Forelimb muscle (tissue), 1 donor: ENCODE data around the gene RNF114. TPM values are rescaled to one million over a fixed set of nuclear protein-coding genes. Genes with fewer than 3 reads are reported as not detected.
"Not testable (repeated sequence)": the region's sequence is repeated elsewhere in the genome, so short reads cannot be mapped to it uniquely, and the experiment has no call there.

Source experiments
- DNase-seq: peaks from one replicate; pipeline ENCODE4 v3.0.0-alpha.2; 2013; ENCODE audit warnings: low read depth
- polyA plus RNA-seq: library from polyadenylated mRNA; unstranded; fragments of 120-200 nt; gene quantifications from one replicate; pipeline ENCODE4 v1.2.1, GENCODE V29; 2013; ENCODE audit not compliant: insufficient read length

The RNF114 gene, protein sequence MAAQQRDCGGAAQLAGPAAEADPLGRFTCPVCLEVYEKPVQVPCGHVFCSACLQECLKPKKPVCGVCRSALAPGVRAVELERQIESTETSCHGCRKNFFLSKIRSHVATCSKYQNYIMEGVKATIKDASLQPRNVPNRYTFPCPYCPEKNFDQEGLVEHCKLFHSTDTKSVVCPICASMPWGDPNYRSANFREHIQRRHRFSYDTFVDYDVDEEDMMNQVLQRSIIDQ
- polyA plus RNA-seq = 45.3 TPM

- DNase-seq = peak; percentile 82
Measured at GRCh38 chr20:49936153-49937026, at the start of gene RNF114. TSS of gene RNF114 (plus strand) at chr20:49936397. CDS start at chr20:49936413, 16 bp downstream.

DNA sequence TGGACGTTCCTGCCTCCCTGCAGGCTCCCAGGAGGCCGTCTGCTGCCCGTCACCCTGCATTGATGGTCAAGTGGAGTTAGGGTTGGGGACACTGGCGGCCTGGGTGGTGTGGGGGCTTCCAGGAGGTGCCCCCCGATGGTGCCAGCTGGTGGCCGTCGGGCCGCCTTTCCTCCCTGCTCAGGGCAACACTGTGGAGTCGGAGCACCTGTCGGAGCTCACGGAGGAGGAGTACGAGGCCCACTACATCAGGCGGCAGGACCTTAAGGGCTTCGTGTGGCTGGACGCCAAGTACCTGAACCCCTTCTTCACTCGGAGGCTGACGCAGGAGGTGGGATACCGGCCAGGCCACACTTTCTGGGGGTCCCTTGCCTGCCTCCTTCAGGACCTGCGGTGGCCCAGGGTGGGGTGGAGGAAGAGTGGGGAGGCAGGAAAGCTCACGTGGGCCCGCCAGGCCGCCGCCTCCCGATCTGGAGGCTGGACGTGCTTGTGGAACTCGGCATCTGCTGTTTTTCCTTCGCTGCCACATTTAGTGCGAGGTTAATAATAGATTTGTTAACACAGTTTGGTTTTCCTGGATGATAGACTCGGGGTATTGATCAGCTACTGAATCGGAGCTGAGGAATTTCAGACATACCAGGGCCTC is 49.5 kb upstream of the RNF114 start:
- no peak for DNase-seq

- DNase-seq = no peak
Measured at GRCh38 chr20:49887251-49888211, 48.7 kb upstream of the RNF114 start.

DNA sequence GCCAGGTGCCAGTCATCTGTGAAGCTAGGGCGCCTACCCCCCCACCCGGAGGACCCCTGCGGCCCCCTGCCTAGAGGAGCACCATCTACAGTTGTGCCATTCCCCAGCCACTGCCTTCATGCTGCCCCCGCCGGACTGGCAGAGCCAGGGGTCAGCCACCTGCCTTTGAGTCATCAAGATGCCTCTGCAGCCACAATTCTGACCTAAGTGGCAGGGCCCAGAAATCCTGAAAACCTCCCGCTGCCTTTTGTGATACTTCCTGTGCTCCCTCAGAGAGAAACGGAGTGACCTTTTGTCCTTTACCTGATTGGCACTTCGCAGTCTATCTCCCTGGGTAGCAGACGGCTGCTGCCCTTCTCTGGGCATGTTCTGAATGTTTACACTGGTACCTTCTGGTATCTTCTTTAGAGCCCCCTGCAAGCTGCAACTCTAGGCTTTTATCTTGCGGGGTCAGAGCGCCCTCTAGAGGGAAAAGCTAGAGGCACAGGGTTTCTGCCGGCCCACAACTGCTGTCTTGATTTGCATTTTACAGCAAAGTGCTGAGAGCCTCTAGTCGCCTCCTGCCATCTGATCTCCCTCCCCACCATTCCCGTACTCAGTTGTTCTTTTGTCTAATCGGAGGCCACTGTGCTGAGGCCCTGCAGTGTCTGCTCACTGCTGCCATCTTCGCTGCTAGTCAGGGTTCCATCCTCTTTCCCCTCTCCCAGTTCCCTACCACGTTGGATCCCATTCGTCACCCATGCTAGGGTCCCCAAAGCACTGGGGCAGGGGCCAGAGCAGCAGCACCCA is 47.8 kb upstream of the RNF114 start:
- no peak for DNase-seq

DNA sequence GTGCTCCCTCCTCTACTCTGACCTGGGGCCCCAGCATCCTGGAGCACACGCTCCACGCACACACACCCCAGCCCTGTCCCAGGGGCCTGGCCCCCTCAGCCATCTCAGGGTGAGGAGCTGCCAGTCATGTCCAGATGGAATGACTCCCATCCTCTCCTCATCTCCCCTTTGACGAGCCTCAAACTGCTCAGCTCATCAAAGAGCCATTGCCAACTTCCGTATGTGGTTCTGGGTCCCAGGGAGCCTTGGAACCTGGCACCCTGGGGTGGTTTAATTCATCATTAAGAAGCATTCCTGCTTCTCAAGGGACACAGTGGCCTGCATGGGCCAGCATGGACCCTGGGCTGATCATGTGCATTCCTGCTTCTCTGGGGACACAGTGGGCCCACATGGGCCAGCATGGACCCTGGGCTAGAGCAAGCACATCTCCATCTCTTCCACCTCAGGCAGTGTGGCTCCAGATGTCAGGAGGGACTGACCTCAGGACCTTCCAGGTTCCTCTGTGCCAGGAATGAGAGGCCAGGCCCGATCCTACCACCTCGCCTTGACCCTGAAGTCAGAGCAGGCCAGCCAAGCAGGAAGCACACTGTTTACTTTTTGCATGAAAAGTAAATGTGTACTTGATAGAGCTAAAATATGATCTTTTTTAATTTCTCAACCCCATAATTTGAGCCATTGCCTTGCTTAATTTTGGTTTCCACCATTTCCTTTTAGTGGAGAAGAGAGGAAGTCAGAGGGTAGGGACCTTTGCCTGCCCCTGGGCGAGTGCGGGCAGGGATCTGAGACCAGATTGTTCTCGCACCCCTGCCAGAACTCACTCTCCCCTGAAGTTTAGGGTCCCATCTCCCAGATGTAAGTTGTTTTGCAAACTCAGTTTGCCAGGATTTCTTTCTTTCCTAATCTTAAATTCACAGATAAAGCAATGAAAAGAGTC is 46.9 kb upstream of the RNF114 start:
- DNase-seq = no peak

DNA sequence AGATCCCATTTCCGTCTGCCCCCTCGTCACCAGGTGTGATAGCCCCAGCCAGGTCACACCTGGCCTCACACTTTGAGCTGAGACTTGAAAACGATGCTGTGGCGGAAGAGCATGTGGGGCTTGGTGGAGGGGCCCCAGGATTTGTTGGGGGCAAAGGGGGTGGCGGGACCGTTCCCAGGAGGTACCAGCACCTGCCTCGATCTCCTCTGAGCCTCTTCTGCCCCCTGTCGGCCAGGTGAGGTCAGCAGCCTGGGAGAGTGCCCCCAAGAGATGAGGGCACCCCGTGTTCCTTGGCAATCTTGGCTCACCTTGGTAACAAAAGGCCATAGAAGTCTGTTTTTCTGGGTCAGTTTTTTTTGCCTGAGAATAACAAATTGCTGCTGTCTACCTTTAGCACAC is 46.3 kb upstream of the RNF114 start:
- no peak for DNase-seq

- no peak for DNase-seq
Measured at GRCh38 chr20:49890471-49891361, 45.5 kb upstream of the RNF114 start.

GRCh38 chr20:49891476-49892110 is 44.6 kb upstream of the RNF114 start:
- DNase-seq = no peak

DNA sequence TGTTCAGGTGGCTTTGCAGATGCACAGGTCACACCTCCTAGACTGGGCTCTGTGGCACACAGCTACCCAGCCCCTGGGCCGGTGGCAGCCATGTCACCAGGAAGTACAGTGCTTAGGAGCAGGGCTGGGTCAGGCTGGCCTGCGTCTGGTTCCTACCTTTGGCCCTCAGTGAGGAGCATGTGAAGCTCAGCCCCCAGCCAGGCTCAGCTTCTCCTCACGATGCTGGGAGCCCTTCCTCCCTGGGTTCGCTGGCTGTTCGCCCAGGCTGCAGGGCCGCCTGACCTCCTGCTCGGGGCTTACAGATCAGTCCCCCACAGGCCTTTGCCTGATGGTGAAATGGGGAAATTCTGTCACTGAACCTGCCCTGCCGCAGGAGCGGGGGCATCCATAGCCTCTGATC is 43.9 kb upstream of the RNF114 start:
- no peak for DNase-seq

GRCh38 chr20:49892817-49893216 is 43.4 kb upstream of the RNF114 start:
- DNase-seq = no peak

DNA sequence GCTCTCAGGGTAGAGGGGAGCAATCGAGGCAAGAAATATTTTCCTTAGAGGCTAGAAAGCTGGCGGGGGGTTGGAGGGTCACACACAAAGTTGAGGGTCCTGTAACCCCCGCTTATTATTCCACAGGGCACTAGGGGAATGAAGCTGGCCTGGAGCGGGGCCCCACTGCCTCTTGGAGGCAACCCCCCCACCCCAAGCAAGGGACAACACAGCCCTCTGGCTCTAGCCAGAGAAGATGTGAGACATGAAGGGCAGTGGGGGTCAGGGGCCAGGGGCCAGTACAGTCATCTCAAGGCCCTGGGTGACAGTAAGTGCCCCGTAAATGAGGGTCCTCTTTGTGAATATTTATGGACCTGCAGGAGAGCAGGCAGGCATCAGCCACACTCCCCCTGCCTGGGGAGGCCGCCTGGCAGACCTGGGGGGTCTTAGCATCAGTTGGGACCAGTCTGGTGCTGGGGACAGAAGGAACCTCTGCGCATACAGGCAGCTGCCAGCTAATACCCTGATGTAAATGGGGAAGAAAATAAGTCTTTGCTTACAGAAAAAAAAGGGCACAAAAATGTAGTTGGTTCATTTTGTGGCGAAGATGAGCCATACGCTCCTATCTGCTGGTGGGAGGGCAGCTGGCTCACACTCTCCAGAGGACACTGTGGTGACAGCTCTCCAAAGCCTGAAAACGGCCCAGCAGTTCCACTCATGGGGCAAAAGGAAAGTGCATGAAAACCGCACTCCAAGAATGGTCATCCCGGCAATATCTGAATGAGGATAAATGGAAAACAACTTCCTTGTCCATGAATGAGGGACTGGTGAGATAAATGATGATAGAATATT is 42.7 kb upstream of the RNF114 start:
- no peak for DNase-seq

GRCh38 chr20:49894073-49894470 is 42.1 kb upstream of the RNF114 start:
- no peak for DNase-seq

- DNase-seq = not testable (repeated sequence)
Measured at GRCh38 chr20:49895474-49896093, 40.6 kb upstream of the RNF114 start.

- no peak for DNase-seq
Measured at GRCh38 chr20:49896204-49896603, 40.0 kb upstream of the RNF114 start.

DNA sequence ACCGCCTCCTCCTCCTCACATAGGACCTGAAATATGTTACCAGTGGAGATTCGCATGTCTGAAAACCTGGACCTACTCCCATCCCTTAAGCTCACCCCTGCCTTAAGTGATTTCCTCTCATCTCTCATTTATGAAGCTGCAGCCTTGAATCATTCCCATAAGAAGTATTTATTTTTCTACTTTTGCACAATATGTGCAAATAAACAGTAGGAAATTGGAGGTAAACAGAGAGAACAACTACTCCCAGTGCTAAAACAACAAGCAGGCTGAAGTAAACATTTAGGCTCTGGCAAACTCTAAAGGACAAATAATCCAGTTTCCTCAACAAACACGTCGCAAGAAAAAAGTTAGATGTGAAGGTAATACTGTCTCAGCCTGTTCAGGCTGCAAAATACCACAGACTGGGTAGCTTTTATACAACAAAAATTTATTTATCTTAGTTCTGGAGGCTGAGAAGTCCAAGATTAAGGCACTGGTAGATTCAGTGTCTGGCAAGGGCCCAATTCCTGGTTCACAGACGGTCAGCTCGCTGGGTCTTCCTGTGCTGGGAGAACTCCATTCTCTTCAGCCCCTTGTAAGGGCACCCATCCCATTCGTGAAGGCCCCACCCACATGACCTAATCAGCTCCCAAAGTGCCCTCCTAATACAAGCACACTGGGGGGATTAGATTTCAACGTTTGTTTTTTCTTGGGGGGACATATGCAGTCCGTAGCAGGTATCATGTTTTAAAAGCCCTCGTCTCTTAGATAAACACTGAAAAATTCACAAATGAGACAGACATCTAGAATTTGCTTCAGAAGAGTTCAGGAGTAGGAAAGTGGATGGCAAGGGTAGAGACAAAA is 36.4 kb upstream of the RNF114 start:
- DNase-seq = no peak

DNA sequence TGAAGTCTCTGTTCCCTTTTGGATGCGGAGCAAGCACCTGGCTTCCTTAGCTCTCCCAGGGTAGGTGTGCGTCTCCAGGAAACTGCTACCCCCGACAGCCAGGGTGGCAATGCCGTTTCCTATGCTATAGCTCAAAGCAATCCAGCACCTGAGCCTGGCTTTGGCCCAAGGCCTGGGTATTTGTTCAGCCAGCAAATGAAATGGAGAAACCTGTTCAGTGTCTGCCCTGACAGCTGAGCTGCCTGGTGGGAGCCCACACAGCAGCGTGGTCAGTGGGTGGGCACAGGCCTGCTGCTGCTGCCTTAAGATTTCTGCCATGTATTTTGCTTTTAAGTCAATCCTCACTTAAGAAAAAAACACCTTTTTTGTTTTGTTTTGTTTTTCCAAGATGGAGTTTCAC is 34.6 kb upstream of the RNF114 start:
- no peak for DNase-seq
